H9 (cell line): Measurements from ENCODE around the gene TBX3. TPM values are rescaled to one million over a fixed set of nuclear protein-coding genes. Genes with fewer than 3 reads are reported as not detected.

Experiments
- DNase-seq: peaks from one replicate; pipeline ENCODE4 v3.0.0-alpha.2; 2017
- H2AFZ ChIP-seq: one replicate; pipeline ENCODE4 v1.6.1; 2013; ENCODE audit warnings: mild to moderate bottlenecking, low read length, control low read depth, moderate library complexity
- H2AK5ac ChIP-seq: 2 replicates; pipeline ENCODE4 v1.6.1; 2013; ENCODE audit warnings: low read length, control low read depth, mixed read lengths; ENCODE audit not compliant: insufficient read length
- H2BK120ac ChIP-seq: one replicate; pipeline ENCODE4 v1.6.1; 2013; ENCODE audit warnings: low read depth, mild to moderate bottlenecking, low read length, control low read depth, inconsistent platforms; ENCODE audit not compliant: poor library complexity, severe bottlenecking
- H2BK12ac ChIP-seq: 2 replicates; pipeline ENCODE4 v1.6.1; 2013; ENCODE audit warnings: low read length, control low read depth, mixed read lengths, low read depth; ENCODE audit not compliant: insufficient read length
- H2BK15ac ChIP-seq: 2 replicates; pipeline ENCODE4 v1.6.1; 2013; ENCODE audit warnings: low read depth, low read length, control low read depth
- H2BK20ac ChIP-seq: one replicate; pipeline ENCODE4 v1.6.1; 2013; ENCODE audit warnings: low read depth, mild to moderate bottlenecking, low read length, control low read depth, inconsistent platforms; ENCODE audit not compliant: poor library complexity, severe bottlenecking
- H2BK5ac ChIP-seq: 2 replicates; pipeline ENCODE4 v1.6.1; 2013; ENCODE audit warnings: low read length, control low read depth, mixed read lengths; ENCODE audit not compliant: insufficient read length
- H3K14ac ChIP-seq: 2 replicates; pipeline ENCODE4 v1.6.1; 2013; ENCODE audit warnings: low read length, control low read depth; ENCODE audit not compliant: insufficient read depth
- H3K18ac ChIP-seq: 2 replicates; pipeline ENCODE4 v1.6.1; 2013; ENCODE audit warnings: low read depth, mild to moderate bottlenecking, mixed read lengths, low read length, control low read depth; ENCODE audit not compliant: insufficient read length
- H3K23ac ChIP-seq: 2 replicates; pipeline ENCODE4 v1.6.1; 2013; ENCODE audit warnings: low read length, control low read depth, mixed read lengths, low read depth; ENCODE audit not compliant: insufficient read length
- H3K23me2 ChIP-seq: 2 replicates; pipeline ENCODE4 v1.6.1; 2013; ENCODE audit warnings: low read depth, mild to moderate bottlenecking, mixed read lengths, low read length, control low read depth; ENCODE audit not compliant: insufficient read length, poor library complexity, severe bottlenecking
- H3K27ac ChIP-seq: 2 replicates; pipeline ENCODE4 v1.5.1; 2013; ENCODE audit warnings: low read length, control low read depth, mixed read lengths, low read depth; ENCODE audit not compliant: insufficient read length
- H3K27me3 ChIP-seq: 2 replicates; pipeline ENCODE4 v1.6.1; 2013; ENCODE audit warnings: low read length, control low read depth, inconsistent platforms; ENCODE audit not compliant: insufficient read depth
- H3K4ac ChIP-seq: 2 replicates; pipeline ENCODE4 v1.6.1; 2013; ENCODE audit warnings: low read depth, mild to moderate bottlenecking, control low read depth, inconsistent platforms, low read length, moderate library complexity
- H3K4me1 ChIP-seq: 2 replicates; pipeline ENCODE4 v1.6.1; 2013; ENCODE audit warnings: low read length, control low read depth, inconsistent platforms; ENCODE audit not compliant: insufficient read depth
- H3K4me2 ChIP-seq: 2 replicates; pipeline ENCODE4 v1.6.1; 2013; ENCODE audit warnings: low read length, control low read depth, mixed read lengths; ENCODE audit not compliant: insufficient read length, insufficient read depth
- H3K56ac ChIP-seq: 2 replicates; pipeline ENCODE4 v1.6.1; 2013; ENCODE audit warnings: low read depth, mild to moderate bottlenecking, mixed read lengths, low read length, control low read depth; ENCODE audit not compliant: insufficient read length
- H3K79me1 ChIP-seq: 2 replicates; pipeline ENCODE4 v1.6.1; 2013; ENCODE audit warnings: low read depth, mild to moderate bottlenecking, moderate library complexity, low read length, control low read depth, inconsistent platforms; ENCODE audit not compliant: insufficient read depth, poor library complexity, severe bottlenecking
- H3K79me2 ChIP-seq: 2 replicates; pipeline ENCODE4 v1.6.1; 2013; ENCODE audit warnings: low read length, control low read depth, inconsistent platforms; ENCODE audit not compliant: insufficient read depth
- H3K9ac ChIP-seq: 2 replicates; pipeline ENCODE4 v1.6.1; 2013; ENCODE audit warnings: low read length, control low read depth, mixed read lengths; ENCODE audit not compliant: insufficient read length; ENCODE audit errors: extremely low read depth
- H3K9me3 ChIP-seq: one replicate; pipeline ENCODE4 v1.6.1; 2013; ENCODE audit warnings: low read depth, low read length, inconsistent platforms; ENCODE audit not compliant: control insufficient read depth
- H3T11ph ChIP-seq: one replicate; pipeline ENCODE4 v1.6.1; 2013; ENCODE audit warnings: mild to moderate bottlenecking, low read length, control low read depth, inconsistent platforms
- H4K20me1 ChIP-seq: one replicate; pipeline ENCODE4 v1.6.1; 2013; ENCODE audit not compliant: control insufficient read depth, insufficient read length, insufficient read depth
- H4K5ac ChIP-seq: 2 replicates; pipeline ENCODE4 v1.6.1; 2013; ENCODE audit warnings: low read depth, mild to moderate bottlenecking, mixed read lengths, low read length, control low read depth; ENCODE audit not compliant: insufficient read length
- H4K8ac ChIP-seq: replicated peaks from 2 replicates; pipeline ENCODE4 v1.6.1; 2013; ENCODE audit warnings: low read length, control low read depth, mixed read lengths, low read depth; ENCODE audit not compliant: insufficient read length
- H4K91ac ChIP-seq: 2 replicates; pipeline ENCODE4 v1.6.1; 2013; ENCODE audit warnings: low read depth, mild to moderate bottlenecking, moderate library complexity, mixed read lengths, low read length, control low read depth; ENCODE audit not compliant: insufficient read length
- H3K27ac Mint-ChIP-seq, 3 experiments: 2 replicates in 2 of 3; 3 replicates in 1 of 3; pipeline ENCODE4 v1.8.0; 2020 to 2021; ENCODE audit warnings: mixed read lengths in 3 of 3, mild to moderate bottlenecking in 1 of 3, moderate library complexity in 1 of 3
- H3K27me3 Mint-ChIP-seq: 2 replicates; pipeline ENCODE4 v1.8.0; 2021; ENCODE audit warnings: low read depth, mild to moderate bottlenecking, moderate library complexity, mixed read lengths
- H3K36me3 Mint-ChIP-seq, 3 experiments: 2 replicates in 2 of 3; 3 replicates in 1 of 3; pipeline ENCODE4 v1.8.0; 2020 to 2021; ENCODE audit warnings: low read depth in 3 of 3, mixed read lengths in 3 of 3; ENCODE audit not compliant: insufficient read depth in 1 of 3
- H3K4me1 Mint-ChIP-seq, 2 experiments: 2 replicates each; pipeline ENCODE4 v1.8.0; 2020; ENCODE audit warnings: mixed read lengths in 2 of 2
- H3K4me3 Mint-ChIP-seq, 2 experiments: 2 replicates in 1 of 2; 3 replicates in 1 of 2; pipeline ENCODE4 v1.8.0; 2020 to 2021; ENCODE audit warnings: mild to moderate bottlenecking in 2 of 2, mixed read lengths in 2 of 2, moderate library complexity in 1 of 2
- H3K9me3 Mint-ChIP-seq, 2 experiments: 2 replicates in 1 of 2; 3 replicates in 1 of 2; pipeline ENCODE4 v1.8.0; 2020; ENCODE audit warnings: mild to moderate bottlenecking in 2 of 2, mixed read lengths in 2 of 2, moderate library complexity in 1 of 2
- CTCF ChIP-seq: fragments of 200-600 bp; sonication (generic); conservative IDR thresholded peaks from 3 replicates; pipeline ENCODE4 v1.8.0; 2021; ENCODE audit warnings: antibody characterized with exemption, mild to moderate bottlenecking
- WGBS: extraction: QIAGEN DNeasy Blood & Tissue Kit; methylation state at CpG from one replicate; pipeline ENCODE4 v1.1.7; 2013; ENCODE audit warnings: missing lambda C conversion rate, low lambda C conversion rate, mixed read lengths; ENCODE audit not compliant: insufficient read length; ENCODE audit errors: extremely low coverage; 5-methylcytosine and 5-hydroxymethylcytosine counted together
- total RNA-seq: library from RNA; stranded (reverse); gene quantifications from 2 replicates; pipeline ENCODE4 v1.2.1, GENCODE V29; 2021

Gene TBX3
- total RNA-seq, 1 experiment from 2014 or later = 0.04 TPM

GRCh38 chr12:114701553-114701952 is 17.6 kb upstream of the TBX3 start:
- no peak for DNase-seq
- H4K20me1 ChIP-seq = no peaks in the 10 kb centered on the region
- no peak overlapping the region for H3K27ac ChIP-seq
- WGBS = no CpG with 5 or more reads among the region's 1 CpG
- no peak overlapping the region; a peak in 1 of 7 replicates for H3K27ac Mint-ChIP-seq
- TF ChIP-seq CTCF = no peak
- H3K4me2 ChIP-seq = no peak overlapping the region
- no peak overlapping the region for H3K4ac ChIP-seq
- no peak overlapping the region for H2BK5ac ChIP-seq
- H2BK15ac ChIP-seq = no peak overlapping the region
- no peak overlapping the region for H2BK20ac ChIP-seq
- H4K5ac ChIP-seq = no peak overlapping the region
- H3K36me3 Mint-ChIP-seq = no peaks in the 10 kb centered on the region
- H3K27me3 Mint-ChIP-seq = peaks cover 100% of the 10 kb centered on the region
- H3K14ac ChIP-seq = no peak overlapping the region
- H3K27me3 ChIP-seq = peaks cover 76% of the 10 kb centered on the region
- H4K91ac ChIP-seq = no peak overlapping the region
- peaks cover 0 to 12% of the 10 kb centered on the region in 2 experiments; a peak in 2 of 5 replicates for H3K9me3 Mint-ChIP-seq
- H2BK120ac ChIP-seq = no peak overlapping the region
- no peak overlapping the region for H3K18ac ChIP-seq
- no peak overlapping the region for H2AFZ ChIP-seq
- no peak overlapping the region for H3T11ph ChIP-seq
- H3K4me1 ChIP-seq = peaks cover 6% of the 10 kb centered on the region; the same call in 1 of the 2 replicates
- H2BK12ac ChIP-seq = no peak overlapping the region
- no peaks in the 10 kb centered on the region for H3K9me3 ChIP-seq
- no peak overlapping the region for H3K9ac ChIP-seq
- no peak overlapping the region for H3K56ac ChIP-seq
- H3K4me3 Mint-ChIP-seq = no peak overlapping the region
- H3K79me2 ChIP-seq = no peaks in the 10 kb centered on the region
- H3K4me1 Mint-ChIP-seq = peaks cover 27 to 60% of the 10 kb centered on the region in 2 experiments
- H2AK5ac ChIP-seq = no peak overlapping the region
- H3K23me2 ChIP-seq = no peaks in the 10 kb centered on the region
- H3K23ac ChIP-seq = no peak overlapping the region
- no peak overlapping the region for H4K8ac ChIP-seq
- H3K79me1 ChIP-seq = no peaks in the 10 kb centered on the region
